HG02970 (cell line): Measurements from ENCODE around the gene HSFX3.
"Not testable (repeated sequence)": the region's sequence is repeated elsewhere in the genome, so short reads cannot be mapped to it uniquely, and the experiment has no call there.

Experiments used
- ATAC-seq: cut with Tn5 transposase; IDR thresholded peaks from one replicate; pipeline ENCODE4 v1.9.1; 2021; ENCODE audit warnings: mild to moderate bottlenecking, moderate library complexity, moderate number of reproducible peaks; ENCODE audit not compliant: unreplicated experiment, low FRiP score

HSFX3 gene

DNA sequence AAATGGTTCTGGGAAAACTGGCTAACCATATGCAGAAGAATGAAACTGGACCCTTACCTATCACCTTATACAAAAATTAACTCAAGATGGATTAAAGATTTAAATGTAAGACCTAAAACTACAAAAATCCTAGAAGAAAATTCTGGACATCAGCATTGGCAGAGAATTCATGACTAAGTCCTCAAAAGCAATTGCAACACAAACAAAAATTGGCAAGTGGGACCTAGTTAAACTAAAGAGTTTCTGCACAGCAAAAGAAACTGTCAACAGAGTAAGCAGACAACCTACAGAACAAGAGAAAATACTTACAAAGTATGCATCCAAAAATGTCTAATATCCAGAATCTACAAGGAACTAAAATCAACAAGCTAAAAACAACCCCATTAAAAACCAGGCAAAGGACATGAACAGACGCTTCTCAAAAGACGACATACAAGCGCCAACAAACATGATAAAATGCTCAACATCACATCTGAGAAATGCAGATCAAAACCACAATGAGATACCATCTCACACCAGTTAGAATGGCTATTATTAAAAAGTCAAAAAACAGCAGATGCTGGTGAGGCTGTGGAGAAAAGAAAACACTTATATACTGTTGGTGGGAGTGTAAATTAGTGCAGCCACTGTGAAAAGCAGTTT lies 29.0 kb downstream of the HSFX3 start:
- ATAC-seq, result not testable (repeated sequence)

- no peak for ATAC-seq
Measured at GRCh38 chrX:149518236-149518635, 31.5 kb downstream of the HSFX3 start.

DNA sequence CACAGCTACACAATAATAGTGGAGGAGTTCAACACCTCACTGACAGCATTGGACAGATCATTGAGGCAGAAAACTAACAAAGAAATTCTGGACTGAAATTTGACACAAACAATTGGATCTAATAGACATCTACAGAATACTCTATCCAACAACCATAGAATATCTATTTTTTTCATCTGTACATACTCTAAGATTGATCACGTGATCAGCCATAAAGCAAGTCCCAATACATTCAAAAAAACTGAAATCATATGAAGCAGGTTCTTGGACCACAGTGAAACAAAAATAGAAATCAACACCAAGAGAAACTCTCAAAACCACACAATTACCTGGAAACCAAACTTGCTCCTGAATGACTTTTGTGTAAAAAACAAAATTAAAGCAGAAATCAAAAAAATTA lies 32.4 kb downstream of the HSFX3 start:
- no peak for ATAC-seq

DNA sequence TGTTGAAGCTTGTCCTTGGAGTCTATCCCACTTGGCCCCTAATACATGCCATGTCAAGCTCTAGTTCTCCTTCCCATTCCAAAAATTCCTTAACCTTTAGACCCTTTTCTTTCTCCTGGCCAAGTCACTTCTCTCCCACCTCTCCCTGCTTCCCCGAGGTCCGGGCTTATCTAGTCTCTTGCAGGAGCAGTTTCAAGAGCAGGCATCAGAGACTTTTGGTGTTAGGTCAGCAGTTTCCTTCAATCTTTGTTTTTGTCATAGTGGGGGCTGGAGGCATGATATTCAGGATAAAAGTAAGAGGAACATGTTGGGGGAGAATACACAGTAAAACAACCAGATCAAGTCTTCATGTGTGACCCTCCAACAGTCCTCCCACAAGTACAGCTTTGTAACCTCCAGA lies 33.1 kb downstream of the HSFX3 start:
- ATAC-seq, result no peak

- no peak for ATAC-seq
Measured at GRCh38 chrX:149515954-149516602, 33.6 kb downstream of the HSFX3 start.

DNA sequence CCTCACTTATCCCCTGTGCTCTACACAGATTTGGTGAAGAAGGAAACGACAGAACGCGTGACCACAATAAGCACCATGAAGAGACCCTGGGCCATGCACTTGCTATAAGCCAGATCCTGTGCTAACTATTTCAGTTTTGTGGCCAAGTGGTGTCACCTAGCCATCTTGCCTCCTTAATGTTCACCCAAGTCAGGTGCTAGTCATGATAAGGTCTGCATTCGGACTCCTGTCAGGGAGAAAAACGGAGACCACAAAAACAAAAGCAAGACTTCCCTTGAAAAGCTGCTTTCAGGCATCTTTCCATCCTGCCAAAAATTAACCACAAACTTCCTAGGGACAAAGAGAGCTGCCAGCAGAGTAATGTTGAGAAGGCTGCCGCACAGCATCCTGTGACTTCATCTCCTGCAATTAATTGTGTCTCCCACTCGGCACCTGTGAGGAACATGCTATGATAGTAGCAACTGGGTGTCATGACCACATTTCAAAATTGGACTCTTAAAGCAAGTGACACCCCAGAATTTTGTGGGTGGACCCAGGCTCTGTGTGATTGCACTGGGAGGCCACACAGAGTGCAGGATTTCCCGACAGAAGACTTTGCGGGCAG lies 35.8 kb downstream of the HSFX3 start:
- ATAC-seq, result no peak

DNA sequence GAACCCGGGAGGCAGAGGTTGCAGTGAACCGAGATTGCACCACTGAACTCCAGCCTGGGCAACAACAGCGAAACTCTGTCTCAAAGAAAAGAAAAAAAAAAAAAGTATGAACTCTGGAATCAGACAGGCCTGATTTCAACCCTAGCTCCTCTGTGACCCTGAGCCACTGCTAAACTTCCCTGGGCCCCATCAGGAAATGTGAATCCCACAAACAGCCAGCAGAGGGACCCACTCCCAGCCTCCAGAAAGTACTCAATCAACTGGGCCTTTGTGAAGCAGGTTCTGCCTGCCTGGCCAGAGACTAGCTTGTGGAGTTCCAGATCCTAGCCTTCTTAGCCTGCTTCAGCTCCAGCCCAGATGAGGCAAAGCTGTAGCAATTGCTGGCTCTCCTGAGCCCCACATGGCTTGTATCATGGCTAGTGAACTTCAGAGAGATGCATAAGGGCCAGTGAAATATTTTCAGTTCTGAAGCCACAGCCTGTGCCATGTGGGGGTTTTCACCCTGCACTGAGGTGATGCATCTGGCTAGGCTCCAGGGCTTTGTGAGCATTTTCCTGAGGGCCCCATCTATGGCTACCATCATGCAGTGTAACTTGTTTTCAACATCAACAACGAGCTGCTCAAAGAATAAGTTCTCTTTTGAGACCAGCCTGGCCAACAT lies 37.4 kb downstream of the HSFX3 start:
- ATAC-seq, result no peak

- no peak for ATAC-seq
Measured at GRCh38 chrX:149511081-149511480, 38.6 kb downstream of the HSFX3 start.

GRCh38 chrX:149510386-149510785 lies 39.3 kb downstream of the HSFX3 start:
- no peak for ATAC-seq

GRCh38 chrX:149508467-149508866 lies 41.3 kb downstream of the HSFX3 start:
- ATAC-seq, result no peak

DNA sequence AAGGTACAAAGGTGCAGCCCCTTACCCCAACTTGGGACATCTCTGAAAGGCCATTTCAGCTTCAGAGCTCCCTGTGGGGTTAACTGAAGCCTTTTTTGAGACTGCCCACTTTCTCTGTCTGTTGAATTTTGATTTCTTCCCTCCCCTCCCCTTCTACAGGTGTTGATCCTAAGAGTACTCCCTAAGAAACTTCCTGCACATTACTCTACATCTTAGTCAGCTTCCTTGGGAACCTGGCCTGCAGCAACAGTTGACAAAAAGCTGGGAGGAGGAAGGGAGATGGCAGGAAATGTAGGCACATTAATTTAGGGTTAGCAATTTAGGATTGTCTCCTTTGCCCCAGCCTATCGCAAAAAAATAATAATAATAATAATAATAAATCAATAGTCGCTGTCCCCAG lies 43.4 kb downstream of the HSFX3 start:
- no peak for ATAC-seq

GRCh38 chrX:149505671-149506070 lies 44.1 kb downstream of the HSFX3 start:
- ATAC-seq, result no peak

- peak; percentile 59 for ATAC-seq
Measured at GRCh38 chrX:149504915-149505651, 44.6 kb downstream of the HSFX3 start, which contains the start of gene IDS. IDS (minus strand) TSS chrX:149505306; CDS start chrX:149505137, 169 bp downstream.

DNA sequence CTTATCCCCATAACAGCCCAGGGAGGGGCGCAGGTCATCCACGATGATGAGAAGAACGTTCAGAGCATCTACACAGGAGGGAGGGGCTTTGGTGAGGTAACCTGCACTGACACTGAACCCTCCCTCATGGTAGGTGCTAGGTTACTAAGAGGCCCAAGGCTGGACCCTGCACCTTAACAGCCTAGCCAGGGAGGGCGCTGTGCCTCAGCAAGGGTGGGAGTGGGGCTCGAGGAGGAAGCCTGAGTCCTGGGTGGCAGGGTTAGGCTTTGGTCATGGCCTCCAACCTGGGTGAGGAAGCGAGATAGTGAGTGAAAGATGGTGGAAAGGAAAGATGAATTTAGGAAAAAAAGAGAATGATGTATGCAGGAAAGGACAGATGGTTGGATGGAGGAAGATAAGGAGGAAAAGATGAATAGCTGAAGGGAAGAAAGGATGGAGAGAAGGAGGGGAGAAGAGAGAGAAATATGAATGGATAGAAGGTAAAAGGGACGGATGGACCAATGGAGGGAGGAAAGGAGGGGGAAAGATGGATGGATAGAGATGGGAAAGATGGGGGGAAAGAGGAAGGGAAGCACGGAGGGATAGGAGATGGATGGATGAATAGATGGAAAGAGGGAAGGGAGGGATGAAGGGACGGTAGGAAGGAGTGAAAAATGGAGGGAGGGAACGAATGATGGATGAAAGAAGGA lies 45.4 kb downstream of the HSFX3 start:
- ATAC-seq, result no peak

GRCh38 chrX:149503446-149503845 lies 46.3 kb downstream of the HSFX3 start:
- peak; percentile 47 for ATAC-seq

GRCh38 chrX:149502923-149503322 lies 46.8 kb downstream of the HSFX3 start:
- ATAC-seq, result not testable (repeated sequence)

GRCh38 chrX:149499766-149500165 lies 50.0 kb downstream of the HSFX3 start:
- ATAC-seq, result no peak

GRCh38 chrX:149498767-149499166 lies 51.0 kb downstream of the HSFX3 start:
- ATAC-seq, result no peak
